ENCODE results near the gene DECR2.

GRCh38 chr16:414395-415169, 12.9 kb downstream of the DECR2 start:
- TF ChIP-seq CTCF (IDR thresholded peaks at IDR 0.05) (no peak), POLR2A (IDR thresholded peaks at IDR 0.05) (no peak)

Measured in Peyer's patch (tissue), 4 donors.